Measurements from ENCODE around the gene ANKRD9. TPM values are rescaled to one million over a fixed set of nuclear protein-coding genes. Genes with fewer than 3 reads are reported as not detected.

Gene ANKRD9
- total RNA-seq, 3 donors from 2014 or later, result 75.6 to 100 (median 84.7) TPM

DNA sequence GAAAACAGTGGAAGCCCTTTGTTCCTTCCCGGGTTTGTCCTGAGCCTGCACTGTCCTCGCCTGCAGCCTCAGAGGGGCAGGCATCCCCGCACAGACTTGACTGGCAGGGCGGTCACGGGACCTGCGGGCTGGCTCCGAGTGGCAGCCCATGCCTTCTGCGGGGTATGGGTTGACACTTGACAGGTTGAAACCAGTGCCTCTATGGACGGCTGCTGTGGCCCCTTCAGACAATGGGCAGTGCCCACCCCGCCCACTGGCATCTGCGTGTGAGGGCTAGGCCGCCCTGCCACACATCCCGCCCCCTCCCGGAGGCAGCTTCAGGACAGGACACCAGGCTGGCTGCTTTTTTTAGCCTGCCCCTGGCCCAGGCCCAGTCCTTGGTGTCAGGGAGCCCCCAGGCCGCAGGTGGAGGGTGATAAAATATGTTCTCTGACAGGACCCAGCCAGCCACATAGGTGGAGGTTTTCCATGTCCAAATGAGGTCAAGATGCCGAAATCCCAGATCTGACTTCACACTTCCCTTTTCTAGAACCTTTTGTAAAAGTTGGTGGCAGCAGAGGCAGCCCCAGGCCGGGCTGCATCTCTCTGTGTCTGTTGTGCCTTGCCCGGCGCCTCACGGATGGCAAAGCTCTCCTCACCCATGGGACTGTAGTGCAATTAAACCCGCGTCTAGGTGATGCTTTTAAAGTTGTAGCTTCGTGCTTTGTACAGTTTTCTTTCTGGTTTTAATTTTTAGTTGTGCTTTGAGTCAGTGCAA lies 10.0 kb downstream of the ANKRD9 start:
- DNase-seq, result no peak
- peaks cover 5% of the 10 kb centered on the region for H3K4me1 ChIP-seq (ENCODE audit: low read depth)
- TF ChIP-seq, protein P1, sequence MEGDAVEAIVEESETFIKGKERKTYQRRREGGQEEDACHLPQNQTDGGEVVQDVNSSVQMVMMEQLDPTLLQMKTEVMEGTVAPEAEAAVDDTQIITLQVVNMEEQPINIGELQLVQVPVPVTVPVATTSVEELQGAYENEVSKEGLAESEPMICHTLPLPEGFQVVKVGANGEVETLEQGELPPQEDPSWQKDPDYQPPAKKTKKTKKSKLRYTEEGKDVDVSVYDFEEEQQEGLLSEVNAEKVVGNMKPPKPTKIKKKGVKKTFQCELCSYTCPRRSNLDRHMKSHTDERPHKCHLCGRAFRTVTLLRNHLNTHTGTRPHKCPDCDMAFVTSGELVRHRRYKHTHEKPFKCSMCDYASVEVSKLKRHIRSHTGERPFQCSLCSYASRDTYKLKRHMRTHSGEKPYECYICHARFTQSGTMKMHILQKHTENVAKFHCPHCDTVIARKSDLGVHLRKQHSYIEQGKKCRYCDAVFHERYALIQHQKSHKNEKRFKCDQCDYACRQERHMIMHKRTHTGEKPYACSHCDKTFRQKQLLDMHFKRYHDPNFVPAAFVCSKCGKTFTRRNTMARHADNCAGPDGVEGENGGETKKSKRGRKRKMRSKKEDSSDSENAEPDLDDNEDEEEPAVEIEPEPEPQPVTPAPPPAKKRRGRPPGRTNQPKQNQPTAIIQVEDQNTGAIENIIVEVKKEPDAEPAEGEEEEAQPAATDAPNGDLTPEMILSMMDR (IDR thresholded peaks at IDR 0.05), result no peak
- H3K36me3 ChIP-seq (ENCODE audit: low read depth), result no peaks in the 10 kb centered on the region
- H3K4me3 ChIP-seq, result no peak overlapping the region
- no peaks in the 10 kb centered on the region for H3K9me3 ChIP-seq
- no peak for ATAC-seq
- intact Hi-C loops (cut with DNase I, micrococcal nuclease), result no loop called here

DNA sequence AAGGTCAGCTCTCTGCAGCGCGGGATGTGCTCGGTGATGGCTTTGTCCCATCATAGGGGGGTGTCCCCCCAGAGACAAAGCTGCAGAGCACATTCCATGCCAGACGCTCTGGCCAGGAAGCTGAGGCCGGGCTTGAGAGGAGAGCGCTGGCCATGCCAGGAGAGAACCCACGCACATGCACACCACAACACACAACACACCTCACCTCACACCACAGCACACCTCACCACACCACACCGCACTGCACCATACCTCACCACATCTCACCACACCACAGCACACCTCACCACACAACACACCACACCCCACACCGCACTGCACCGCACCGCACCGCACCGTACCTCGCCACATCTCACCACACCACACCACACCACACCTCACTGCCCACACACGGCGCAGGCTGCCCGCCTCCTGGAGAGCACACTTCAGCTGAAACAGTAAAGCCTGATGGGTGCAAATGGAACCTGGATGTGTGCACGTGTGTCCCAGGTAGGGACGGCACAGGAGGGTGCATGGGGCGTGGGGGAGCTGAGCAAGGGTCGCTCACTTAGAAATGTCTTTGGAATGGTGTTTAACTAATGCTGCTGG lies 10.8 kb downstream of the ANKRD9 start:
- no peak for DNase-seq
- H3K4me1 ChIP-seq (ENCODE audit: low read depth), result peaks cover 5% of the 10 kb centered on the region
- TF ChIP-seq, protein P1 (IDR thresholded peaks at IDR 0.05), result no peak
- intact Hi-C loops (cut with DNase I, micrococcal nuclease), result no loop called here
- no peak overlapping the region for H3K4me3 ChIP-seq
- no peaks in the 10 kb centered on the region for H3K9me3 ChIP-seq
- no peak for ATAC-seq
- H3K36me3 ChIP-seq (ENCODE audit: low read depth), result no peaks in the 10 kb centered on the region

DNA sequence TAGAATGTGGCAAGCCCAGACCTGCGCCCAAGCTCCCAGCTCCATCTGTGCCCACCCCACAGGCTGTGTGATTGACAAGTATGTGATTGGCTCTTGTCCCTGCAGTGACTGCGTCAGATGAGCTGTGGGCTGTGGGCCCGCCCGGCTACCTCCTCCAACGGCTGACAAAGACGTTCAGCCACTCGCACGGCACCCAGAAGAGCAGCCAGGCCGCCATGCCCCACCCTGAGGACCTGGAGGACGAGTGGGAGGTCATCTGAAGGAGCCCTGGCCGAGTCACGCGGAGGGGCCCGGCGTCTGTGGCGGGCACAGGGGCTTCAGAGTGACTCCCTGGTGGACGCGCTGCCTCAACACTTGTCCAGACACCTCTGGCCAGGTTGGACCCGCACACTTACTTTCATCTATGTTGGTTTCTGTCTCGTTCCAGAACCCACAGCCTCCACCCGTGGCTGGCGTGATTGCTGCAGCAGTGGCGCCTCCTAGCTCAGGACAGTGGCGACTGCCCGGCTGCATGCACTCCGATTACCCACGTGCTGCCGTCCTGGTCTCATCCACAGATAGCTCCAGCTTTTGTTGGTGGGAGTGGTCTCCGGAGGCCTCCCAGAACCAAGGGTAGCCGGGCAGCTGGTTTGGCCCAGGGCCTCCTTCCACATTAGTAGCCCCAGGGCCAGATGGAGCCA lies 11.4 kb downstream of the ANKRD9 start:
- no peaks in the 10 kb centered on the region for H3K36me3 ChIP-seq (ENCODE audit: low read depth)
- peak; percentile 56 to 72 (median 65) for DNase-seq
- TF ChIP-seq, protein P1 (IDR thresholded peaks at IDR 0.05), result no peak
- intact Hi-C loops (cut with DNase I, micrococcal nuclease), result no loop called here
- peaks cover 5% of the 10 kb centered on the region for H3K4me1 ChIP-seq (ENCODE audit: low read depth)
- H3K9me3 ChIP-seq, result no peaks in the 10 kb centered on the region
- H3K4me3 ChIP-seq, result no peak overlapping the region
- peak; percentile 77 for ATAC-seq

DNA sequence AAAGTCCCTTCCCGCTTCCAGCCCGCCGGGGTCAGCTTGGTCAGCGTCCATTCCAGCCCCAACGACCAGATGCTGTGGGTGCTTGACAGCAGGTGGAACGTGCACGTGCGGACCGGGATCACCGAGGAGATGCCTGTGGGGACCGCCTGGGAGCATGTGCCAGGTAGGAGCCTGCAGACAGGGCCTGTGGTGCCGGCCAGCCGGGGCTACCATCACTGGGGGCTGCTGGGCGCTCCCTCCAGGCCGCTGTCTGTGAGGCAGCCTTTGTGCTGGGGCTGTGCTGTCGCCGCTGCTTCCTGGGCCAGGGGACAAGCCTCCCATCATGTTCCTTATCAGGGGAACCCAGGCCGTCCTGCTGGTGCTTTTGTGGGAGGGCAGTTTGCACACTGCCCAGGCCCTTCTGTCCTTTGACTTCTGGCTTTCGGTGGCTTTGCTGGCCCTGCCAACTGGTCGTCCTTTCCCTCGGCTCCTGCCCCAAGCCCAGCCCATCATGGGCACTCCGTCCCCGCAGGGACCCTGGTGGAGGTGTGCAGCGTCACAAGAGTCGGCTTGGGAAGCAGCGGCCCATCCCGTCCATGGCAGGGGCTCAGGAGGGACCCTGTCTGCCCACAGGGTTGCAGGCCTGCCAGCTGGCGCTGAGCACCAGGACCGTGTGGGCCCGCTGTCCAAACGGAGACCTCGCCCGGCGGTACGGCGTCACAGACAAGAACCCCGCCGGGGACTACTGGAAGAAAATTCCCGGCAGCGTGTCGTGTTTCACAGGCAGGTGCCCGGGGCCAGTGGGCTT lies 12.4 kb downstream of the ANKRD9 start:
- TF ChIP-seq, protein P1 (IDR thresholded peaks at IDR 0.05), result no peak
- no peak for DNase-seq
- no peaks in the 10 kb centered on the region for H3K9me3 ChIP-seq
- H3K4me3 ChIP-seq, result no peak overlapping the region
- peaks cover 5% of the 10 kb centered on the region for H3K4me1 ChIP-seq (ENCODE audit: low read depth)
- H3K36me3 ChIP-seq (ENCODE audit: low read depth), result no peaks in the 10 kb centered on the region
- no peak for ATAC-seq
- intact Hi-C loops (cut with DNase I, micrococcal nuclease), result no loop called here

DNA sequence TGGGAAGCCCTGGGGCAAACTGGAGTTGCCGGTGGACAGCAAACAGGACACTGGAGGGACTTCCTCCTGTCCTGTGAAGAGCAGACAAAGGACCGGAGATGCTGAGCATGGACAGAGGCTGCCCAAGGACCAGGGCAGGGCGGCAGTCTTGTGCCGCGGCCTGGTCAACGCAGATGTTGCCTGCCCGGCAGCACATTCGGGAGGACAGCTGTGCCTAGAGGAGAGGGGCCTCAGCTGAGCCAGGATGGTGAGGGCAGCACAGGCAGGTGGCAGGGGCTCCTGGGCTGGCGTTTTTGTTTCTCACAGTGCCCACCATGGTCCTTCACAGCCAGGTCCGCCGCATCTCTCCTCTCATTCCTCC lies 13.3 kb downstream of the ANKRD9 start:
- no peak overlapping the region for H3K4me3 ChIP-seq
- H3K9me3 ChIP-seq, result no peaks in the 10 kb centered on the region
- H3K36me3 ChIP-seq (ENCODE audit: low read depth), result no peaks in the 10 kb centered on the region
- peaks cover 5% of the 10 kb centered on the region for H3K4me1 ChIP-seq (ENCODE audit: low read depth)
- TF ChIP-seq, protein P1 (IDR thresholded peaks at IDR 0.05), result no peak
- ATAC-seq (no peak), DNase-seq (no peak)
- intact Hi-C loops (cut with DNase I, micrococcal nuclease), result no loop called here
